OCI-LY1 (cell line): ENCODE data around the gene YPEL2.

ENCODE experiments used
- CTCF ChIP-seq: fragments of 200-600 bp; sonication (generic), shearing (Covaris generic); IDR thresholded peaks from 2 replicates; pipeline ENCODE4 v1.5.1; 2017; ENCODE audit warnings: mild to moderate bottlenecking, antibody characterized with exemption, low read length, moderate library complexity, mixed read lengths
- EZH2 ChIP-seq: fragments of 200-600 bp; sonication (generic), shearing (Covaris generic); IDR thresholded peaks from 2 replicates; pipeline ENCODE4 v1.8.0; 2017; ENCODE audit warnings: borderline replicate concordance, mixed run types, mild to moderate bottlenecking, antibody characterized with exemption, low read length, moderate library complexity, mixed read lengths

- no peak for TF ChIP-seq CTCF
- no peak for TF ChIP-seq EZH2
These were observed 92.4 kb downstream of the YPEL2 start for GRCh38 chr17:59423903-59424302.
